ENCODE results near the gene PCNX1.

The PCNX1 gene

GRCh38 chr14:70897464-70897863 lies 9.8 kb upstream of the PCNX1 start:
- no peaks in the 10 kb centered on the region for H4K20me1 ChIP-seq (ENCODE audit: control insufficient read depth, insufficient read depth, low read depth, low read length)
- no peaks in the 10 kb centered on the region for H3K9me2 ChIP-seq (replicated peaks; ENCODE audit: control insufficient read depth, low read length)
- H3K27ac ChIP-seq (ENCODE audit: low read depth, low read length) = no peak overlapping the region
- TF ChIP-seq CTCF (IDR thresholded peaks at IDR 0.05; ENCODE audit: low read depth, low read length, poor library complexity, severe bottlenecking) (no peak), EZH2phosphoT487 (IDR thresholded peaks at IDR 0.05; ENCODE audit: borderline replicate concordance, low read length) (no peak)
- H3K79me2 ChIP-seq (ENCODE audit: control insufficient read depth, low read length) = no peaks in the 10 kb centered on the region
- no peak overlapping the region for H3K4me3 ChIP-seq (ENCODE audit: low read length)
- no peaks in the 10 kb centered on the region for H3K9me3 ChIP-seq (ENCODE audit: control insufficient read depth, insufficient read depth, low read length)
- no peak overlapping the region for H3K4me2 ChIP-seq (ENCODE audit: low read length)
- H3K27me3 ChIP-seq (ENCODE audit: control insufficient read depth, low read length) = peaks cover 25% of the 10 kb centered on the region
- no peaks in the 10 kb centered on the region for H3F3A ChIP-seq (ENCODE audit: control insufficient read depth, insufficient read depth)
- H3K4me1 ChIP-seq (ENCODE audit: control insufficient read depth, low read length) = peaks cover 12% of the 10 kb centered on the region
- no peaks in the 10 kb centered on the region for H3K36me3 ChIP-seq (ENCODE audit: control insufficient read depth, low read length)

- no peaks in the 10 kb centered on the region for H4K20me1 ChIP-seq (ENCODE audit: control insufficient read depth, insufficient read depth, low read depth, low read length)
- no peaks in the 10 kb centered on the region for H3K9me2 ChIP-seq (replicated peaks; ENCODE audit: control insufficient read depth, low read length)
- H3K4me1 ChIP-seq (ENCODE audit: control insufficient read depth, low read length) = peaks cover 9% of the 10 kb centered on the region
- no peaks in the 10 kb centered on the region for H3K79me2 ChIP-seq (ENCODE audit: control insufficient read depth, low read length)
- H3K36me3 ChIP-seq (ENCODE audit: control insufficient read depth, low read length) = no peaks in the 10 kb centered on the region
- no peak overlapping the region for H3K27ac ChIP-seq (ENCODE audit: low read depth, low read length)
- H3K4me3 ChIP-seq (ENCODE audit: low read length) = no peak overlapping the region
- no peak for TF ChIP-seq CTCF (IDR thresholded peaks at IDR 0.05; ENCODE audit: low read depth, low read length, poor library complexity, severe bottlenecking)
- TF ChIP-seq EZH2phosphoT487 (IDR thresholded peaks at IDR 0.05; ENCODE audit: borderline replicate concordance, low read length) = no peak
- no peak overlapping the region for H3K4me2 ChIP-seq (ENCODE audit: low read length)
- peaks cover 18% of the 10 kb centered on the region; the same call in 1 of the 2 replicates for H3K27me3 ChIP-seq (ENCODE audit: control insufficient read depth, low read length)
- H3K9me3 ChIP-seq (ENCODE audit: control insufficient read depth, insufficient read depth, low read length) = no peaks in the 10 kb centered on the region
- H3F3A ChIP-seq (ENCODE audit: control insufficient read depth, insufficient read depth) = no peaks in the 10 kb centered on the region
Measured at GRCh38 chr14:70898111-70898745, 9.0 kb upstream of the PCNX1 start.

GRCh38 chr14:70901269-70901668 lies 6.0 kb upstream of the PCNX1 start:
- Histone ChIP-seq H3K36me3 (ENCODE audit: control insufficient read depth, low read length) (no peaks in the 10 kb centered on the region), H3K9me2 (replicated peaks; ENCODE audit: control insufficient read depth, low read length) (no peaks in the 10 kb centered on the region), H3K4me3 (ENCODE audit: low read length) (no peak overlapping the region), H3K27ac (ENCODE audit: low read depth, low read length) (no peak overlapping the region), H3F3A (ENCODE audit: control insufficient read depth, insufficient read depth) (no peaks in the 10 kb centered on the region), H3K4me2 (ENCODE audit: low read length) (no peak overlapping the region), H3K27me3 (ENCODE audit: control insufficient read depth, low read length) (0 out of 2 replicates have a peak, but pooled peaks cover 5% of the 10 kb centered on the region), H4K20me1 (ENCODE audit: control insufficient read depth, insufficient read depth, low read depth, low read length) (no peaks in the 10 kb centered on the region), H3K79me2 (ENCODE audit: control insufficient read depth, low read length) (no peaks in the 10 kb centered on the region), H3K9me3 (ENCODE audit: control insufficient read depth, insufficient read depth, low read length) (no peaks in the 10 kb centered on the region), H3K4me1 (ENCODE audit: control insufficient read depth, low read length) (no peaks in the 10 kb centered on the region)
- no peak for TF ChIP-seq EZH2phosphoT487 (IDR thresholded peaks at IDR 0.05; ENCODE audit: borderline replicate concordance, low read length)

- Histone ChIP-seq H4K20me1 (ENCODE audit: control insufficient read depth, insufficient read depth, low read depth, low read length) (no peaks in the 10 kb centered on the region), H3F3A (ENCODE audit: control insufficient read depth, insufficient read depth) (no peaks in the 10 kb centered on the region), H3K4me2 (ENCODE audit: low read length) (no peak overlapping the region), H3K36me3 (ENCODE audit: control insufficient read depth, low read length) (no peaks in the 10 kb centered on the region), H3K79me2 (ENCODE audit: control insufficient read depth, low read length) (no peaks in the 10 kb centered on the region; the same call in 1 of the 2 replicates), H3K27me3 (ENCODE audit: control insufficient read depth, low read length) (0 out of 2 replicates have a peak, but pooled peaks cover 2% of the 10 kb centered on the region), H3K9me3 (ENCODE audit: control insufficient read depth, insufficient read depth, low read length) (no peaks in the 10 kb centered on the region), H3K27ac (ENCODE audit: low read depth, low read length) (no peak overlapping the region), H3K9me2 (replicated peaks; ENCODE audit: control insufficient read depth, low read length) (no peaks in the 10 kb centered on the region), H3K4me3 (ENCODE audit: low read length) (no peak overlapping the region), H3K4me1 (ENCODE audit: control insufficient read depth, low read length) (peaks cover 6% of the 10 kb centered on the region)
- TF ChIP-seq CTCF (IDR thresholded peaks at IDR 0.05; ENCODE audit: low read depth, low read length, poor library complexity, severe bottlenecking) = no peak
- TF ChIP-seq EZH2phosphoT487 (IDR thresholded peaks at IDR 0.05; ENCODE audit: borderline replicate concordance, low read length) = no peak
Measured at GRCh38 chr14:70902184-70902583, 5.1 kb upstream of the PCNX1 start.

Data from DOHH2 (cell line).